Measurements from ENCODE around the gene B3GLCT.

Gene B3GLCT

GRCh38 chr13:31351376-31351775 lies 151.6 kb downstream of the B3GLCT start:
- DNase-seq (ENCODE audit: low read depth), result peak; percentile 4

DNA sequence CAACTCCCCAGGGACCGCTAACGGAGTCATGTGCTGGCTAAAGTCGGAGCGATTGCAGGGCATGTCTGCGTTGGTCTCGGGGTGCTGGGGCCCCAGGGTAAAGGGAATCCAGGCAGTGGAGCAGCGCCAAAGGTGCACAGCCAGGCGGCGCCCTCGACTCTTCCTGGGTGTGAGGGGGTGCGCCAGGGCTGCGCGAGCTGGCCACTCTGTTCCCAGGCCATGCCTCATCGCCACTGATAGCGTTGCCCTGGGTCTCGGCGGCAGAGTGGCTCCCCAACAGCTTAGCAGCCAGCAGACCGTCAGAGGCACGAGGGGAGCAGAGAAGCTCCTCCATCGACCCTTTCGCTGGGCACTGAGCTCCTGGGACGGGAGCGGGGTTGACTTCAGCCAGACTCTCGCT lies 152.7 kb downstream of the B3GLCT start:
- no peak for DNase-seq (ENCODE audit: low read depth)

DNA sequence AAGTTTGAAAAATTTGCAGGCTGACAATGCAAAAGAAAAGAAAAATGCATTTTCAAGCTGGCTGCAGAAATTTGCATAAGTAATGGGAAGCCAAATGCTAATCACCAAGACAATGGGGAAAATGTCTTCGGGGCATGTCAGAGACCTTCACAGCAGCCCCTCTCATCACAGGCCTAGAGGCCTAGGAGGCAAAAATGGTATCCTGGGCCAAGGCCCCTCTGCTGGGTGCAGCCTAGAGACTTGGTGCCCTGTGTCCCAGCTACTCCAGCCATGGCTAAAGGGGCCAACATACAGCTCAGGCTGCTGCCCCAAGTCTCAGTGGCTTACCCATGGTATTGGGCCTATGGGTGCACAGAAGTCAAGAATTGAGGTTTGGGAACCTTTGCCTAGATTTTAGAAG lies 155.2 kb downstream of the B3GLCT start:
- no peak for DNase-seq (ENCODE audit: low read depth)

- no peak for DNase-seq (ENCODE audit: low read depth)
Observed at GRCh38 chr13:31356991-31357390, 157.2 kb downstream of the B3GLCT start.

DNA sequence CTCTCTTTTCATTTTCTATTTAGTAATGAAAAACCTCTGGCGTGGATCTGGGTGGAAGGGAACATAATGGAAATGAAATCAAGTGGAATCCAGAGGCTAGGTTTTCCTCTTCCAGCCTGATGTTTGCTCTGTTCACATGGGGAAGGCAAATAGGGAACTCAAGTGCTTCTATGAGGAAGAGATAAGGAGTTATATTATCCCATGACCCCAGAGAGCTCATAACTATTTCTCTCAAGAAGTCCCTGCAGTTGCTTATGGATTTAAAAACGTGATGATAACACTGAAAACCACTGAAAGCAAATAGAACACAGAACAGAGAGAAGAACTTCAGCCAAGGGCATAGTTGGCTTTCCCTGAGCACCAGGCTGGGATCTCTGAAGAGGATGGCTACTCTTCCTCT lies 157.8 kb downstream of the B3GLCT start:
- no peak for DNase-seq (ENCODE audit: low read depth)

DNA sequence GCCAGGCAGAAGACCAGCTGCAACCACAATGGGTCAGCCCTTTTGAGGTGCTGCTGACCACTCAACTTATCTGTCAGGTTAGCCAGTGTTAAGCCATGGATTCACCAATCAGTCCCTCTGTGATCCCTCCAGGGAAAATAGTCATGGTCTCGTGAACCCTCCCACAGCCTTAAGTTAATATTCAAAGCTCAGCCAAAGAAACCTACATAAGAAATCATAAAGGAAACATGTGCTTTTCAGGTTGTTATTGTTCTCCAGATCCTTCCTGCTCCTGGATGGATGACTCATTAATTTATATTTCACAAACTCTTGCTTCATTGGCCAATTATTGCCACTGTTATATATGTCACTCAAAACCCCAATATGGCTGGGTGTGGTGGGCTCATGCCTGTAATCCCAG lies 161.9 kb downstream of the B3GLCT start:
- DNase-seq (ENCODE audit: low read depth), result no peak

DNA sequence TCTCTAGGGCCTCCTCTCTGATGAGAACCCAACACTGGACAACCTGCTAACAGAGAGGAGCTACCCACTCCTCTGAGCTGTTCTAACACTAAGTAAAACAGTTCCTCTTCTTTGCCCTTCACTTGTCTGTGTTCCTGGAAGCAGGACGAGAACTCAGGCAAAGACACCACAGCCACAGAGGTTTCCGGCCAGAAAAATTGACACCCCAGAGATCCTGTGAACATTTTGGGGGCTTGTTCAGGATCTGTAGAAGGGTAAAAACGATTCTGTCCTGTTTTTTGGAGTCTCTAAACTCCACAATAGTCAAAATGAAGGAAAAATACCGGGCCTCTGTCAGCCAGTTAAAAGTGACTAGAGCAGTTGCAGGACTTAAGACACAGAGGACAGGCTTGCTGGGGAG lies 165.9 kb downstream of the B3GLCT start:
- no peak for DNase-seq (ENCODE audit: low read depth)

GRCh38 chr13:31367410-31367809 lies 167.6 kb downstream of the B3GLCT start:
- DNase-seq (ENCODE audit: low read depth), result no peak

DNA sequence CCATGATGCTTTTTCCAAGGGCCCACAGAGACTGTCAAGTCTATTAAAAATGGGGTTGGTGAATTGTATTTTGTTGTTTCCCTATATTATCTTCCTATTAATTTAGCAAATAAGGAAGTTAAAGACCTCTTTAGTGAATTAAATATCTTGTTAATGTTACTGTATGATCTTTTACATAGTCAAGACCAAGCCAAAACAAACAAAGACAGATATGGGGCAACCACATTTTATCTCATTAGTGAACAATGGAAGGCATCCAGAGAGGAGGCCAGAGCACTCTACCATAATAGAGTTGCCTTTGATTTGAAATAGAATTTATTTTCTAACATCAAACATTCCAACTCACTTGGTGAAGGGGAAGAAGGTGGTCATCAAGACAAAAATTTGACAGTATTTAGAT lies 169.4 kb downstream of the B3GLCT start:
- peak; percentile 6 for DNase-seq (ENCODE audit: low read depth)

DNA sequence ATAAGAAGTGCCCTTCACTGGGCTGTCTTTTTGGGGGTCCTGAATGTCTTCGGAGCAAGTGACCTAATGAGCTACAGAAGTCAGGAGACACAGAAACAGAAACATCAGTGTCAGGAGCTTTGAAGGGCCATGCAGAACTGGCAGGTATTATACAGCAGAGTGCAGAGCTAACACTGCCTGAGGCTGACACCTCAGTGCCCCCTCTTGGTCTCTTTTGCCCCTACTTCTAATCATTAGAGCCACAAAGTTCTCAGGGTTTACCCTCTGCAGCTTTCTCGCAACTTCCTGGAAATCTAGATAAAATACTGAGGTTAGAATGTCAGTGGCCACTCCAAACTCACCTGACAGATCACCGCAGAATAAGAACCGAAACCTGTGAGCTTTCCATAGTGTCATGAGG lies 172.7 kb downstream of the B3GLCT start:
- DNase-seq (ENCODE audit: low read depth), result no peak

- no peak for DNase-seq (ENCODE audit: low read depth)
Observed at GRCh38 chr13:31374682-31375081, 174.9 kb downstream of the B3GLCT start.

GRCh38 chr13:31377946-31378345 lies 178.2 kb downstream of the B3GLCT start:
- DNase-seq (ENCODE audit: low read depth), result no peak

DNA sequence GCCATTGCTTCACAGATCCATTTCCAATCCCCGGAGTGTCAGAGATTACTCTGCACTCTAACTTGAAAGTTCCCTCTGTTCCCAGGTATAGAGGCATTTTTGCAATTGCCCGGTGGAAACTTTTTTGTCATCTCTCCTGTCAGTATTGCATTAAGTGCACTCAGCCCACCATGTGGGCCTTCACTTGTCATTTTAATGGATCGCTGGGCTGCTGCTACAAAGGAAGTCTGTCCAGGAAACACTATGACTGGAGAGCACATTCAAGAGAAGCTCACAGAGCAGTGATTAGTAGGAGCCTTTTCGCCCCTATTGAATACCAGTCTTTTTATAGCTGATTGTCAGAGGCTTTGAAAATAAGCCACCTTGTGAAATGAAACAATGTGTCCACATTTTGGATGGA lies 180.9 kb downstream of the B3GLCT start:
- DNase-seq (ENCODE audit: low read depth), result no peak

Measured in EH (cell line).